ENCODE measurements around the gene BCCIP. TPM values are rescaled to one million over a fixed set of nuclear protein-coding genes. Genes with fewer than 3 reads are reported as not detected.
A peak's percentile ranks its signal among the peaks of the same experiment; 100 is the strongest.

The BCCIP gene
- 54.1 to 59.8 TPM (median 58.0 TPM) in 3 replicates for total RNA-seq

DNA sequence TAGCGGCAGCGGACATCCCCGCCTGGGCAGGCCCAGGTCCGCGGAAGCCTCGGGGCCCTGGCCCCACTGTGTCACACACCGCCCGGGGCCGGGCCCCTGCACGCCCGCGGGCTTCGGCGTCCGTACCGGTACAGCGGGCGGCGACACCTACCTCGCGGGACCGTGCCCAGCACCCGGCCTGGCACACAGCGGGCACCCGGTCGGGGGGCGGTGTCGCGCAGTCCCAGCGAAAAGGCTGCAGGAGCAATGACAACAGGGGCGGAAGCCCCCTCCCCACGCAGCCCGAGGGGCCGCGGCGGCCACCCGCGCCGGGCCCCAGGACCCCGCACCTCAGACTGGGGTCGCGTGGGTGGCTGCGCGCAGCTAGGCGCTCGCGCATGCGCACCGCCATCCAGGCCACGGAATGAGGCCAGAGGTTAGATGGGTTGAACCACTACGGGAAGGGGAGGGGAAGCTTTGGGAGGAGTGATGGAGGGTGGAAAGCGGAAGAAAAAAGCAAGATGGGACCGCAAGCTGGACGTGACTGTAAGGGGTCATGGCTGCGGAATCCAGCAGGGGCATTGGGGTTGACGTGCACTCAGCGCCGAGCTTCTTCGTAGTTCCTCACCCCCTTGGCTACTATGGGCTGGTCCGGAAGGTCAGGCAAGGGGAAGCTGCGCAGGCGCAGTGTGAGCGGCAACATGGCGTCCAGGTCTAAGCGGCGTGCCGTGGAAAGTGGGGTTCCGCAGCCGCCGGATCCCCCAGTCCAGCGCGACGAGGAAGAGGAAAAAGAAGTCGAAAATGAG lies at the start of gene BCCIP, which contains the start of gene UROS:
TSS of gene BCCIP (plus strand) at position 669 of the 785 bp plus-strand sequence. CDS start at position 681, 12 bp downstream.
TSS of gene UROS (minus strand) at position 381 of the 785 bp plus-strand sequence. CDS start 6,759 bp downstream, outside the sequence.
- peaks cover 9% of the 10 kb centered on the region for H3K36me3 Mint-ChIP-seq
- DNase-seq (ENCODE audit: low spot score in 2 of 2, unreplicated experiment in 2 of 2): peak; percentile 87 to 90
- H3K4me3 Mint-ChIP-seq: no peak within 1 kb of the TSS
- no peak for TF ChIP-seq CTCF (IDR thresholded peaks at IDR 0.05; ENCODE audit: unreplicated experiment)
- peaks cover 15% of the 10 kb centered on the region for H3K4me1 Mint-ChIP-seq
- peak within 1 kb of the TSS; percentile 79 for H3K27ac Mint-ChIP-seq
- no peaks in the 10 kb centered on the region for H3K27me3 Mint-ChIP-seq (ENCODE audit: low read depth)
- no peaks in the 10 kb centered on the region for H3K9me3 Mint-ChIP-seq

GRCh38 chr10:125773687-125774543 lies 49.4 kb upstream of the BCCIP start:
- H3K27me3 Mint-ChIP-seq (ENCODE audit: low read depth): no peaks in the 10 kb centered on the region
- no peak for DNase-seq (ENCODE audit: low spot score in 2 of 2, unreplicated experiment in 2 of 2)

GRCh38 chr10:125774581-125775191 lies 48.7 kb upstream of the BCCIP start:
- peaks cover 6% of the 10 kb centered on the region for H3K9me3 Mint-ChIP-seq
- no peak for TF ChIP-seq CTCF (IDR thresholded peaks at IDR 0.05; ENCODE audit: unreplicated experiment)
- no peak overlapping the region for H3K27ac Mint-ChIP-seq
- H3K36me3 Mint-ChIP-seq: peaks cover under 1% of the 10 kb centered on the region
- H3K27me3 Mint-ChIP-seq (ENCODE audit: low read depth): no peaks in the 10 kb centered on the region
- DNase-seq (ENCODE audit: low spot score in 2 of 2, unreplicated experiment in 2 of 2): no peak
- H3K4me3 Mint-ChIP-seq: no peak overlapping the region
- no peaks in the 10 kb centered on the region for H3K4me1 Mint-ChIP-seq

More at GRCh38 chr10:125773687-125774543, 49.4 kb upstream of the BCCIP start:
- peaks cover 1% of the 10 kb centered on the region for H3K9me3 Mint-ChIP-seq
- no peak for TF ChIP-seq CTCF (IDR thresholded peaks at IDR 0.05; ENCODE audit: unreplicated experiment)
- H3K27ac Mint-ChIP-seq: no peak overlapping the region
- no peak overlapping the region for H3K4me3 Mint-ChIP-seq
- H3K4me1 Mint-ChIP-seq: peaks cover under 1% of the 10 kb centered on the region
- peaks cover 6% of the 10 kb centered on the region for H3K36me3 Mint-ChIP-seq

DNA sequence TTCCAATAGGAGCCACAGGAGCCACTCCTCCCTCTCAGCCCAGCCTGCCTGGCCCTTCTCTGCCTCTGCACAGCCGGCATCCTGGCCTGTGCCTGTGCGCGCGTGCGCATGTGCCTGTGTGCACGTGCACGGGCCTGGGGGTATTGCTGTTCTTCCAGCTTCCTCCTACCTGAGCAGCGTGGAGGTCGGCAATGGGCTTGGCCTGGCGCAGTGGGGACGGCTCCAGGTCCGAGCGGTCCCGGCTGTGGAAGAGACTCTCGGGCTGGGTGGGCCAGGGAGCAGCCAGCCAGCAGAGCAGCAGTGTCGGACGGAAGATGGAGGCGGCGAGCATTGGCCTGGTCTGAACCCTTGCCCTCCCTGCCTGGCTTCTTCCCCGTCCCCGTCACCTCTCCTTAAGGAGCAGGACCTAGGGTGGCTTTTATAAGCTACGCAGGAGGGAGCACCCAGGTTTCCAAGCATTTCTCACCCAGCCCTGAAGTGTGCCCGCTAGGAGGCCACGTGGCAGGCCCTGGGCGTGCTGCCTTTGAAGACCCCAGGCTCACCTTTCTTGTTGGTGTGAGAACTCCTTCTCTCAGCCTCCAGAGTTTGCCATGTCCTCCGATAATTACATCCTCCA lies 47.7 kb upstream of the BCCIP start, which contains the start of gene MMP21:
TSS of gene MMP21 (minus strand) at position 331 of the 616 bp plus-strand sequence. CDS start at position 331, 0 bp downstream.
- Mint-ChIP-seq H3K9me3 (peaks cover 9% of the 10 kb centered on the region), H3K27ac (no peak within 1 kb of the TSS), H3K4me1 (no peaks in the 10 kb centered on the region), H3K36me3 (no peaks in the 10 kb centered on the region), H3K27me3 (ENCODE audit: low read depth) (no peaks in the 10 kb centered on the region), H3K4me3 (no peak within 1 kb of the TSS)
- TF ChIP-seq CTCF (IDR thresholded peaks at IDR 0.05; ENCODE audit: unreplicated experiment): no peak
- no peak for DNase-seq (ENCODE audit: low spot score in 2 of 2, unreplicated experiment in 2 of 2)

GRCh38 chr10:125777806-125778205 lies 45.5 kb upstream of the BCCIP start:
- no peak for DNase-seq (ENCODE audit: low spot score in 2 of 2, unreplicated experiment in 2 of 2)
- Mint-ChIP-seq H3K4me1 (no peaks in the 10 kb centered on the region), H3K27me3 (ENCODE audit: low read depth) (no peaks in the 10 kb centered on the region), H3K36me3 (no peaks in the 10 kb centered on the region), H3K9me3 (peaks cover 9% of the 10 kb centered on the region), H3K4me3 (no peak overlapping the region), H3K27ac (no peak overlapping the region)
- TF ChIP-seq CTCF (IDR thresholded peaks at IDR 0.05; ENCODE audit: unreplicated experiment): no peak

All from mesothelial cell of epicardium (in vitro differentiated cells).